OCI-LY7 (cell line): Measurements from ENCODE around the gene APOL3. TPM values are rescaled to one million over a fixed set of nuclear protein-coding genes. Genes with fewer than 3 reads are reported as not detected.
A peak's percentile ranks its signal among the peaks of the same experiment; 100 is the strongest.

Experiments used
- BruUV-seq: library from RNA; stranded (reverse); fragments of 400-500 nt; replicated peaks from 2 replicates; lab custom pipeline; 2021; lab: Mats Ljungman, UMichigan
- CTCF ChIA-PET: fragments of 300-600 bp; sonication (Branson Sonifier 250); formaldehyde crosslinking; loops from one replicate; lab custom pipeline; 2022; ENCODE audit warnings: antibody characterized with exemption; ENCODE audit not compliant: unreplicated experiment; lab: Charles Lee
- POLR2A ChIA-PET: fragments of 300-600 bp; sonication (Branson Sonifier 250); formaldehyde crosslinking; loops from one replicate; lab custom pipeline; 2022; ENCODE audit warnings: antibody characterized with exemption; lab: Charles Lee
- DNase-seq: peaks from one replicate; pipeline ENCODE4 v3.0.0-alpha.2; 2015; ENCODE audit warnings: low spot score
- H2AFZ ChIP-seq: fragments of 200-600 bp; sonication (generic), shearing (Covaris generic); 2 replicates; pipeline ENCODE4 v1.6.1; 2014; ENCODE audit warnings: mild to moderate bottlenecking, antibody characterized with exemption, low read length, moderate library complexity
- H3K27ac ChIP-seq: fragments of 200-600 bp; sonication (generic); 2 replicates; pipeline ENCODE4 v1.5.1; 2014; ENCODE audit warnings: mixed run types, low read depth, mild to moderate bottlenecking, moderate library complexity, low read length, inconsistent platforms; ENCODE audit not compliant: poor library complexity, severe bottlenecking
- H3K36me3 ChIP-seq: fragments of 200-600 bp; sonication (generic); 2 replicates; pipeline ENCODE4 v1.6.1; 2014; ENCODE audit warnings: mild to moderate bottlenecking, antibody characterized with exemption, low read length, moderate library complexity, mixed read lengths; ENCODE audit not compliant: insufficient read depth
- H3K4me1 ChIP-seq: fragments of 200-600 bp; sonication (generic); 2 replicates; pipeline ENCODE4 v1.5.1; 2014; ENCODE audit warnings: mild to moderate bottlenecking, low read length; ENCODE audit not compliant: insufficient read depth, poor library complexity, severe bottlenecking
- H3K4me2 ChIP-seq: fragments of 200-600 bp; sonication (generic); 2 replicates; pipeline ENCODE4 v1.6.1; 2014; ENCODE audit warnings: mild to moderate bottlenecking, low read length
- H3K4me3 ChIP-seq: fragments of 200-600 bp; sonication (generic); 2 replicates; pipeline ENCODE4 v1.5.1; 2014; ENCODE audit warnings: mild to moderate bottlenecking, low read depth, low read length; ENCODE audit not compliant: poor library complexity, severe bottlenecking
- H3K79me2 ChIP-seq: fragments of 200-600 bp; sonication (generic); 2 replicates; pipeline ENCODE4 v1.6.1; 2016; ENCODE audit warnings: low read depth, mild to moderate bottlenecking, low read length, moderate library complexity, mixed read lengths; ENCODE audit not compliant: insufficient read depth
- H3K9me2 ChIP-seq: fragments of 200-600 bp; sonication (generic); 2 replicates; pipeline ENCODE4 v1.6.1; 2016; ENCODE audit warnings: mild to moderate bottlenecking, low read length, mixed read lengths; ENCODE audit not compliant: insufficient read depth
- H3K9me3 ChIP-seq: fragments of 200-600 bp; sonication (generic); 2 replicates; pipeline ENCODE4 v1.6.1; 2014; ENCODE audit warnings: mild to moderate bottlenecking, mixed run types, low read length, mixed read lengths
- H4K20me1 ChIP-seq: fragments of 200-600 bp; sonication (generic); 2 replicates; pipeline ENCODE4 v1.6.1; 2014; ENCODE audit warnings: mild to moderate bottlenecking, antibody characterized with exemption, low read length, moderate library complexity, mixed read lengths; ENCODE audit not compliant: insufficient read depth
- EZH2phosphoT487 ChIP-seq: fragments of 200-600 bp; sonication (generic); IDR thresholded peaks from 2 replicates; pipeline ENCODE4 v1.6.1; 2018; ENCODE audit warnings: low read depth, borderline replicate concordance, mild to moderate bottlenecking, mixed run types, antibody characterized with exemption, low read length, moderate library complexity, mixed read lengths
- intact Hi-C: fragments of 100-400 bp; cut with micrococcal nuclease; formaldehyde crosslinking; loops from one replicate; pipeline ENCODE4 v1.10.0; 2022; ENCODE audit not compliant: unreplicated experiment
- total RNA-seq, 2 experiments: library from RNA; depleted of rRNA in 1 of 2; stranded (reverse); fragments of >200 nt in 1 of 2; shearing (Covaris generic) in 1 of 2; gene quantifications; 2 replicates each; pipeline ENCODE4 v1.2.3, GENCODE V29; 2014 to 2022
- TF ChIP-seq, protein P1 (sequence below): fragments of 200-600 bp; sonication (generic); conservative IDR thresholded peaks from 2 replicates; pipeline ENCODE4 v1.5.1; 2014; ENCODE audit warnings: mild to moderate bottlenecking, antibody characterized with exemption, low read length, moderate library complexity, mixed read lengths

The APOL3 gene
- total RNA-seq, 2 experiments from 2014 or later: 10.7 to 19.6 TPM

GRCh38 chr22:36144886-36145541, 15.5 kb downstream of the APOL3 start:
- H3K4me1 ChIP-seq: peaks cover 5% of the 10 kb centered on the region
- H2AFZ ChIP-seq: no peak overlapping the region
- H3K9me3 ChIP-seq: no peaks in the 10 kb centered on the region
- H4K20me1 ChIP-seq: no peaks in the 10 kb centered on the region
- ChIA-PET CTCF (interaction anchor here (1.0 kb wide), 1 partner anchor 35 kb away, joined by 3 read pairs; no protein-coding TSS in a partner anchor), POLR2A (interaction anchor here (0.7 kb wide), 1 partner anchor 874 kb away, joined by 7 read pairs; no protein-coding TSS in a partner anchor)
- no peak overlapping the region for H3K27ac ChIP-seq
- no peaks in the 10 kb centered on the region for H3K9me2 ChIP-seq
- TF ChIP-seq, protein P1, sequence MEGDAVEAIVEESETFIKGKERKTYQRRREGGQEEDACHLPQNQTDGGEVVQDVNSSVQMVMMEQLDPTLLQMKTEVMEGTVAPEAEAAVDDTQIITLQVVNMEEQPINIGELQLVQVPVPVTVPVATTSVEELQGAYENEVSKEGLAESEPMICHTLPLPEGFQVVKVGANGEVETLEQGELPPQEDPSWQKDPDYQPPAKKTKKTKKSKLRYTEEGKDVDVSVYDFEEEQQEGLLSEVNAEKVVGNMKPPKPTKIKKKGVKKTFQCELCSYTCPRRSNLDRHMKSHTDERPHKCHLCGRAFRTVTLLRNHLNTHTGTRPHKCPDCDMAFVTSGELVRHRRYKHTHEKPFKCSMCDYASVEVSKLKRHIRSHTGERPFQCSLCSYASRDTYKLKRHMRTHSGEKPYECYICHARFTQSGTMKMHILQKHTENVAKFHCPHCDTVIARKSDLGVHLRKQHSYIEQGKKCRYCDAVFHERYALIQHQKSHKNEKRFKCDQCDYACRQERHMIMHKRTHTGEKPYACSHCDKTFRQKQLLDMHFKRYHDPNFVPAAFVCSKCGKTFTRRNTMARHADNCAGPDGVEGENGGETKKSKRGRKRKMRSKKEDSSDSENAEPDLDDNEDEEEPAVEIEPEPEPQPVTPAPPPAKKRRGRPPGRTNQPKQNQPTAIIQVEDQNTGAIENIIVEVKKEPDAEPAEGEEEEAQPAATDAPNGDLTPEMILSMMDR: peak; percentile 87
- no peak for TF ChIP-seq EZH2phosphoT487
- intact Hi-C loops: loop anchor here (1.0 to 5.0 kb wide), 2 partner anchors 35 to 77 kb away; no protein-coding TSS in a partner anchor
- H3K4me2 ChIP-seq: no peak overlapping the region
- no peaks in the 10 kb centered on the region for H3K79me2 ChIP-seq
- peak; percentile 57 for DNase-seq
- no peak overlapping the region for H3K4me3 ChIP-seq
- no TSS peak for BruUV-seq
- no peaks in the 10 kb centered on the region for H3K36me3 ChIP-seq

DNA sequence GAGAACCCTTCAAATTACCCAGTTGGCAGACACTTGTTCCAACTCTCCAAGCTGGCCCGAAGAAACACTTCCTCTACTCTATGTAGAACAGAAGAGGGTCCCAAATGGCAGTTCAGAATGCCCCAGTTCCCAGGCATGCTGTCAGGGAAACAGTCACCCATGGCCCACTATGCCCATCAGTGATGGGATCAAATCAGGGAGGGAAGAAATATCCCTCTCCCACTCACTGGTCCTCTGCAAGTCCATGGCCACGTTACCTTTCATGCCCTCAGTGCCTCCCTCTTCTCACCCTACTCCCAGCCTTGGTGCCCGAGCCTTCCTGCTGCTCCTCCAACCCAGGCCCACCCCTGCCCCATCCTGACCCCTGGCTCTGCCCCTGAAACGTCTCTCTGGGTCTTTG, 16.6 kb downstream of the APOL3 start:
- intact Hi-C loops: loop anchor here (5.0 kb wide), 1 partner anchor 78 kb away; no protein-coding TSS in a partner anchor
- Histone ChIP-seq H3K27ac (no peak overlapping the region), H3K79me2 (no peaks in the 10 kb centered on the region), H3K9me2 (no peaks in the 10 kb centered on the region), H3K4me1 (peaks cover 5% of the 10 kb centered on the region), H3K9me3 (no peaks in the 10 kb centered on the region), H3K4me3 (no peak overlapping the region), H4K20me1 (no peaks in the 10 kb centered on the region), H2AFZ (no peak overlapping the region), H3K4me2 (no peak overlapping the region), H3K36me3 (no peaks in the 10 kb centered on the region)
- ChIA-PET POLR2A (no interaction called here), CTCF (no interaction called here)
- TF ChIP-seq, protein P1: no peak
- TF ChIP-seq EZH2phosphoT487: no peak
- no TSS peak for BruUV-seq
- DNase-seq: no peak
